Trophoblast cell (in vitro differentiated cells and primary cell): Measurements from ENCODE around the gene PAK5. TPM values are rescaled to one million over a fixed set of nuclear protein-coding genes. Genes with fewer than 3 reads are reported as not detected.

Experiments used
- DNase-seq, 2 donors: peaks; one replicate each; pipeline ENCODE4 v3.0.0-alpha.2; 2016
- H2AFZ ChIP-seq: 2 replicates; pipeline ENCODE4 v1.6.1; 2013; ENCODE audit warnings: low read length, moderate library complexity, mild to moderate bottlenecking; ENCODE audit not compliant: insufficient read depth, poor library complexity
- H2AK5ac ChIP-seq: 2 replicates; pipeline ENCODE4 v1.6.1; 2013; ENCODE audit warnings: mild to moderate bottlenecking, low read length
- H2BK120ac ChIP-seq: 2 replicates; pipeline ENCODE4 v1.6.1; 2013; ENCODE audit warnings: low read length, mild to moderate bottlenecking, moderate library complexity; ENCODE audit not compliant: insufficient read depth, poor library complexity
- H2BK12ac ChIP-seq: 2 replicates; pipeline ENCODE4 v1.6.1; 2013; ENCODE audit warnings: mild to moderate bottlenecking, low read length, moderate library complexity
- H2BK5ac ChIP-seq: 2 replicates; pipeline ENCODE4 v1.6.1; 2013; ENCODE audit warnings: low read length, low read depth, moderate library complexity, mild to moderate bottlenecking; ENCODE audit not compliant: poor library complexity
- H3K14ac ChIP-seq: 2 replicates; pipeline ENCODE4 v1.6.1; 2013; ENCODE audit warnings: mild to moderate bottlenecking, low read length
- H3K18ac ChIP-seq: 2 replicates; pipeline ENCODE4 v1.6.1; 2013; ENCODE audit warnings: mild to moderate bottlenecking, low read length
- H3K23ac ChIP-seq: 2 replicates; pipeline ENCODE4 v1.6.1; 2013; ENCODE audit warnings: low read length
- H3K27ac ChIP-seq: 2 replicates; pipeline ENCODE4 v1.5.1; 2013; ENCODE audit warnings: low read depth, mild to moderate bottlenecking, inconsistent platforms, low read length, moderate library complexity
- H3K27me3 ChIP-seq: 2 replicates; pipeline ENCODE4 v1.6.1; 2013; ENCODE audit warnings: inconsistent platforms, mild to moderate bottlenecking, low read length, moderate library complexity; ENCODE audit not compliant: insufficient read depth
- H3K36me3 ChIP-seq, 2 experiments: 1 replicate in 1 of 2; 2 replicates in 1 of 2; pipeline ENCODE4 v1.6.1; 2013; ENCODE audit warnings: low read length in 2 of 2, mild to moderate bottlenecking in 2 of 2, moderate library complexity in 1 of 2; ENCODE audit not compliant: insufficient read depth in 2 of 2, control insufficient read depth in 1 of 2
- H3K4ac ChIP-seq: 2 replicates; pipeline ENCODE4 v1.6.1; 2013; ENCODE audit warnings: low read depth, mild to moderate bottlenecking, low read length, moderate library complexity
- H3K4me1 ChIP-seq, 2 experiments: 1 replicate in 1 of 2; 2 replicates in 1 of 2; pipeline ENCODE4 v1.6.1; 2013; ENCODE audit warnings: low read length in 2 of 2, mild to moderate bottlenecking in 2 of 2, moderate library complexity in 1 of 2; ENCODE audit not compliant: insufficient read depth in 2 of 2, control insufficient read depth in 1 of 2
- H3K4me2 ChIP-seq: 2 replicates; pipeline ENCODE4 v1.6.1; 2013; ENCODE audit warnings: inconsistent platforms, mild to moderate bottlenecking, low read length, moderate library complexity
- H3K4me3 ChIP-seq: 2 replicates; pipeline ENCODE4 v1.5.1; 2013; ENCODE audit warnings: mild to moderate bottlenecking, low read depth, low read length, inconsistent platforms
- H3K79me1 ChIP-seq: one replicate; pipeline ENCODE4 v1.6.1; 2013; ENCODE audit warnings: low read length
- H3K79me2 ChIP-seq: 2 replicates; pipeline ENCODE4 v1.6.1; 2013; ENCODE audit warnings: low read length, mild to moderate bottlenecking; ENCODE audit not compliant: control insufficient read depth, insufficient read depth, poor library complexity
- H3K9ac ChIP-seq: 2 replicates; pipeline ENCODE4 v1.6.1; 2013; ENCODE audit warnings: mild to moderate bottlenecking, low read length
- H3K9me3 ChIP-seq: 2 replicates; pipeline ENCODE4 v1.6.1; 2013; ENCODE audit warnings: low read depth, mild to moderate bottlenecking, control low read depth, inconsistent platforms, low read length; ENCODE audit not compliant: insufficient read depth
- H4K12ac ChIP-seq: 2 replicates; pipeline ENCODE4 v1.6.1; 2013; ENCODE audit warnings: low read depth, mild to moderate bottlenecking, low read length, moderate library complexity
- H4K8ac ChIP-seq: 2 replicates; pipeline ENCODE4 v1.6.1; 2013; ENCODE audit warnings: low read depth, mild to moderate bottlenecking, low read length, moderate library complexity
- H4K91ac ChIP-seq: one replicate; pipeline ENCODE4 v1.6.1; 2013; ENCODE audit warnings: low read depth, mild to moderate bottlenecking, low read length, moderate library complexity
- WGBS: extraction: QIAGEN DNeasy Blood & Tissue Kit; methylation state at CpG from one replicate; pipeline ENCODE4 v1.1.7; 2013; ENCODE audit warnings: missing lambda C conversion rate; ENCODE audit not compliant: insufficient read length, insufficient coverage; ENCODE audit errors: extremely low coverage; 5-methylcytosine and 5-hydroxymethylcytosine counted together
- polyA plus RNA-seq: library from polyadenylated mRNA; stranded (reverse); fragments of 200-250 nt; gene quantifications from 2 replicates; pipeline ENCODE4 v1.2.3, GENCODE V29; 2013

The PAK5 gene
- 0.12 TPM in 2 replicates for polyA plus RNA-seq

DNA sequence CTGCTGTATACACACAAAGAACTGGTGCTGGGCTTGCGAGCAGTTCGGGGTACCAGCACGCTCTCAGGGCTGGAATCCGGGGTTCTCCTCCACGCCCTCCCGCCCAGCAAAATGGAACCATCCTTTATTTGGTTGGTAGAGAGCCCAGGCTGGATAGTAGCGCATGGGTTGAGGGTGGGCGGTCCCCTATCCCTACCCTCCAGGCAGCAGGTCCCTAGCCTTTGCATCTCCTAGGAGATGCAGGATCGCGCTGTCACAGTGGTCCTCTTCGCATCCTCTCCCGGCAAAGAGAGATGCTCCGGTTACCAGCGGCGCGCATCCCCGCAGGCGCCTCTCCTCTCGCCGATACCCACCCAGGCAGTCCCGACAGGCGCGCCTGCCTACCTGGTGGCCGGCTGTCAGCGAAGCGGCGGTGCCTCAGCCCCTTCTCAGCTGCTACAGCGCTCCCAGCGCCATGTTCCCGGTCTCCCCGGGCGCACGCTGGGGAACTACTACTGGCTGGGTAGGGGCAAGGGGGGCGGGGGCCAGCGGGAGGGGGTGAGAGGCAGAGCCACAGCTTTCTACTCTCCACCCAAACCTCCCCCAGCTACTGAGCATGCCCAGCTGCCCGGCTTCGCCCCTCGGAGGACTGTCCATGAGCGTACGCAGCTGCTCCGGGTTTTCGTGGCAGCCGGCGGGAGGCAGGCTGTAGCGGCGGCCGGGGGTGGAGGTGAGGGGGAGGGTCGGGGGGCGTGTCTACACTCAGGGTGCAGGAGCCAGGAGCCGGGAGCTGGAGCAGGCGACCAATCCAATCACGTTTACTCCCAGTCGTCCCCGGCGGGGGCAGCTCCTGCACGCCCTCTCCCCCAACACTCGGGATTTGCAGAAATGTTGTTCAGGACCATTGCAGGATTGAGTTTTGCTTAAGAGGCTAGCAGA is at the start of gene PAK5:
Gene PAK5, minus strand, starts transcription at position 699 of the 918 bp plus-strand sequence. CDS start 194,748 bp downstream, outside the sequence.
- Histone ChIP-seq H2AFZ (no peak within 1 kb of the TSS), H3K4ac (no peak within 1 kb of the TSS), H3K4me3 (peak within 1 kb of the TSS; percentile 68)

DNA sequence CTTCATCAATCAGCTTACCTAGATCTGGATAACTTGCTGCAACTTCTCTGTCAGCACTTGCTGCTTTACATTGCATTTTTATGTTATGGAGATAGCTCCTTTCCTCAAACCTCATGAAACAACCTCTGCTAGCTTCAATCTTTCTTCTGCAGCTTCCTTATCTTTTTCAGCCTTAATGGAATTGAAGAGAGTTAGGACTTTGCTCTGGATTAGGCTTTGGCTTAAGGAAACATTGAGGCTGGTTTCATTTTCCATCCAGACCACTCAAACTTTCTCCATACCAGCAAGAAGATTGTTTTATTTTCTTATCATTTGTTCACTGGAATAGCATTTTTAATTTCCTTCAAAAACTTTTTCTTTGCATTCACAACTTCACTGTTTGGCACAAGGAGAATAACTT is 48.8 kb upstream of the PAK5 start:
- Histone ChIP-seq H4K8ac (no peak overlapping the region), H3K9ac (no peak overlapping the region), H3K79me1 (no peaks in the 10 kb centered on the region), H3K27me3 (no peaks in the 10 kb centered on the region), H3K14ac (no peak overlapping the region), H2BK5ac (no peak overlapping the region), H3K79me2 (no peaks in the 10 kb centered on the region), H3K4me1 (no peaks in the 10 kb centered on the region), H3K9me3 (peaks cover 3% of the 10 kb centered on the region), H3K4ac (no peak overlapping the region), H4K91ac (no peak overlapping the region), H3K27ac (no peak overlapping the region), H2AK5ac (no peak overlapping the region), H3K4me3 (no peak overlapping the region), H3K18ac (no peak overlapping the region), H3K23ac (no peak overlapping the region), H3K4me2 (no peak overlapping the region), H3K36me3 (no peaks in the 10 kb centered on the region), H4K12ac (no peak overlapping the region), H2AFZ (no peak overlapping the region), H2BK12ac (no peak overlapping the region), H2BK120ac (no peak overlapping the region)
- no peak for DNase-seq

More for the DNA sequence above, at the start of gene PAK5:
- Histone ChIP-seq H2AK5ac (no peak within 1 kb of the TSS), H3K36me3 (no peaks in the 10 kb centered on the region), H2BK5ac (no peak within 1 kb of the TSS), H3K14ac (no peak within 1 kb of the TSS), H3K9ac (no peak within 1 kb of the TSS), H4K91ac (no peak within 1 kb of the TSS), H3K9me3 (no peaks in the 10 kb centered on the region), H3K27me3 (no peaks in the 10 kb centered on the region), H3K23ac (no peak within 1 kb of the TSS), H3K4me2 (peak within 1 kb of the TSS; percentile 95), H3K27ac (no peak within 1 kb of the TSS), H2BK12ac (no peak within 1 kb of the TSS), H3K79me2 (no peaks in the 10 kb centered on the region), H2BK120ac (no peak within 1 kb of the TSS), H3K4me1 (peaks cover 3 to 7% of the 10 kb centered on the region in 2 experiments), H4K12ac (no peak within 1 kb of the TSS), H3K79me1 (no peaks in the 10 kb centered on the region), H4K8ac (no peak within 1 kb of the TSS), H3K18ac (no peak within 1 kb of the TSS)
- DNase-seq, result no peak
- WGBS, result no CpG with 5 or more reads among the region's 57 CpGs

DNA sequence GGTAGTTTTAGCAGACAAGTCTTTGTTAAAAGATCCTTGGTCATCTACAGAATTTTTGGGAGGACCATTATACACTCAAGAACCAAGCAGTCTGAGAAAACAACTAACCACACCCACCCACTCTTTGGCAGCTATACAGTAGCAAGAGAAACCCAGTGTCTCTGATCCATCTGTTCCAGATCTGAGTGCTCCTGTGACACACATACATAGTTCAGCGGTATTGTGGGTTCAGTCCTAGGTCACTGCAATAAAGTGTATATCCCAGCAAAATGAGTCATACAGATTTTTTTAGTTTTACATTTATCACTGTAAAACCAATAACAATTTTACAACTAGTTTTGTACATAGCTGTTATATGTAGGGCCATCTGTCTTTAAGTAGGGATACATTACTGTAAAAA is 47.4 kb upstream of the PAK5 start:
- Histone ChIP-seq H2AK5ac (no peak overlapping the region), H3K9me3 (peaks cover 3% of the 10 kb centered on the region), H4K91ac (no peak overlapping the region), H3K18ac (no peak overlapping the region), H3K79me2 (no peaks in the 10 kb centered on the region), H3K36me3 (no peaks in the 10 kb centered on the region), H3K4ac (no peak overlapping the region), H3K14ac (no peak overlapping the region), H3K27ac (no peak overlapping the region), H4K12ac (no peak overlapping the region), H4K8ac (no peak overlapping the region), H2AFZ (no peak overlapping the region), H3K4me3 (no peak overlapping the region), H3K27me3 (no peaks in the 10 kb centered on the region), H3K4me2 (no peak overlapping the region), H2BK12ac (no peak overlapping the region), H2BK120ac (no peak overlapping the region), H3K79me1 (no peaks in the 10 kb centered on the region), H3K9ac (no peak overlapping the region), H3K4me1 (no peaks in the 10 kb centered on the region), H2BK5ac (no peak overlapping the region), H3K23ac (no peak overlapping the region)
- DNase-seq, result no peak
- WGBS, result no CpG with 5 or more reads among the region's 1 CpG

DNA sequence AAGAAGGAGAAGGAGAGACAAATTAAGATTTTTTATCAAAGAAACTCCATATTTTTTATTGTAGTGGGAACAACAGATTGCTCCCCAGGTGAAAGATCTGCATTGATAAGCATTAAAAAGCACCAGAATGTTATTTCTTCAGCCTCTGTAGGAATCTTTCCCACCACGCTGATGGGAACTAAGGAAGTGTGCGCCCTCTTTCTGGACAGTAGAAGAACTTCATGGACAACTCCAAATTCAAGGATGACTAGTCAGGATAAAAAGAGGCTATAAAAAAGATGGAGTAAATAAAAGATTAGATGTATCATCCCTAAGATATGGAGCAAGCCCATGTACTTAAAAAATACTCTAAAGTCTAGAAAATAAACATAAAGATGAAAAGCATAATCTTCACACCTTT is 45.8 kb upstream of the PAK5 start:
- H2BK120ac ChIP-seq, result no peak overlapping the region
- no peak for DNase-seq
- H2AK5ac ChIP-seq, result no peak overlapping the region
- no peak overlapping the region for H4K12ac ChIP-seq
- no peak overlapping the region for H2BK5ac ChIP-seq
- no peak overlapping the region for H4K91ac ChIP-seq
- no peak overlapping the region for H3K23ac ChIP-seq
- no peak overlapping the region for H3K9ac ChIP-seq
- H3K4me3 ChIP-seq, result no peak overlapping the region
- H2AFZ ChIP-seq, result no peak overlapping the region
- H3K27me3 ChIP-seq, result no peaks in the 10 kb centered on the region
- no CpG with 5 or more reads among the region's 2 CpGs for WGBS
- H3K79me1 ChIP-seq, result no peaks in the 10 kb centered on the region
- H2BK12ac ChIP-seq, result no peak overlapping the region
- H3K18ac ChIP-seq, result no peak overlapping the region
- H3K9me3 ChIP-seq, result no peaks in the 10 kb centered on the region
- H3K79me2 ChIP-seq, result no peaks in the 10 kb centered on the region
- H3K36me3 ChIP-seq, result no peaks in the 10 kb centered on the region
- no peak overlapping the region for H3K4me2 ChIP-seq
- no peak overlapping the region for H3K4ac ChIP-seq
- no peak overlapping the region for H4K8ac ChIP-seq
- H3K4me1 ChIP-seq, result no peaks in the 10 kb centered on the region
- no peak overlapping the region for H3K14ac ChIP-seq
- H3K27ac ChIP-seq, result no peak overlapping the region
